Measurements from ENCODE around the gene PSMA6. TPM values are rescaled to one million over a fixed set of nuclear protein-coding genes. Genes with fewer than 3 reads are reported as not detected.

PSMA6 gene
- total and polyA plus RNA-seq, 2 of the 13 experiments (the other 11 are each of a cell fraction or from before 2014, with no cell fraction given), result 525 to 1,109 TPM

- TF ChIP-seq ZIK1 (CRISPR knock-in tag; IDR thresholded peaks at IDR 0.05; ENCODE audit: borderline replicate concordance, low read depth) (0 out of 2 replicates have a peak, but pooled peaks have one; percentile 37), KDM4B (CRISPR knock-in tag; IDR thresholded peaks at IDR 0.05) (no peak; the same call in 1 of the 2 replicates), ZNF841 (CRISPR knock-in tag; IDR thresholded peaks at IDR 0.05; ENCODE audit: borderline replicate concordance) (no peak), TOPORS (CRISPR knock-in tag; IDR thresholded peaks at IDR 0.05) (0 out of 2 replicates have a peak, but pooled peaks have one; percentile 16), NR2C2 (CRISPR knock-in tag; IDR thresholded peaks at IDR 0.05; ENCODE audit: borderline replicate concordance) (peak; percentile 32; the same call in 1 of the 2 replicates), ZMYM2 (CRISPR knock-in tag; IDR thresholded peaks at IDR 0.05) (no peak), ZNF292 (CRISPR knock-in tag; IDR thresholded peaks at IDR 0.05; ENCODE audit: borderline replicate concordance, low read depth) (peak; percentile 61; the same call in 1 of the 2 replicates), HNF4A (CRISPR knock-in tag; IDR thresholded peaks at IDR 0.05) (peak; percentile 81), ZNF549 (CRISPR knock-in tag; IDR thresholded peaks at IDR 0.05) (no peak; the same call in 1 of the 2 replicates), ZMAT5 (CRISPR knock-in tag; IDR thresholded peaks at IDR 0.05; ENCODE audit: borderline replicate concordance, low read depth) (no peak), KLF11 (CRISPR knock-in tag; IDR thresholded peaks at IDR 0.05) (no peak), ZNF280D (CRISPR knock-in tag; IDR thresholded peaks at IDR 0.05) (0 out of 2 replicates have a peak, but pooled peaks have one; percentile 51), SMAD3 (CRISPR knock-in tag; IDR thresholded peaks at IDR 0.05) (0 out of 2 replicates have a peak, but pooled peaks have one; percentile 13), NFYB (CRISPR knock-in tag; IDR thresholded peaks at IDR 0.05) (no peak), ZNF33A (CRISPR knock-in tag; IDR thresholded peaks at IDR 0.05; ENCODE audit: borderline replicate concordance) (no peak), RARA (CRISPR knock-in tag; IDR thresholded peaks at IDR 0.05) (peak; percentile 71), GATAD2A (CRISPR knock-in tag; IDR thresholded peaks at IDR 0.05) (peak; percentile 82), NCOA2 (CRISPR knock-in tag; IDR thresholded peaks at IDR 0.05) (peak; percentile 55), SNAPC4 (CRISPR knock-in tag; IDR thresholded peaks at IDR 0.05) (no peak), NKX3-1 (CRISPR knock-in tag; IDR thresholded peaks at IDR 0.05) (peak; percentile 32), FOXK2 (IDR thresholded peaks at IDR 0.05) (peak; percentile 15; the same call in 1 of the 2 replicates), MYPOP (CRISPR knock-in tag; IDR thresholded peaks at IDR 0.05) (no peak)
These were observed 43.4 kb downstream of the PSMA6 start (continued) for GRCh38 chr14:35335388-35336092.
